Hepatocyte (in vitro differentiated cells): ENCODE results near the gene RIOX2. TPM values are rescaled to one million over a fixed set of nuclear protein-coding genes. Genes with fewer than 3 reads are reported as not detected.

Source experiments
- DNase-seq: peaks from one replicate; pipeline ENCODE4 v3.0.0-alpha.2; 2016; ENCODE audit warnings: low spot score
- H2AFZ ChIP-seq: fragments of 200-600 bp; sonication (generic); 2 replicates; pipeline ENCODE4 v1.6.0; 2016; ENCODE audit warnings: antibody characterized with exemption, mild to moderate bottlenecking
- H3K27ac ChIP-seq: fragments of 200-600 bp; sonication (generic); 2 replicates; pipeline ENCODE4 v1.5.1; 2016; ENCODE audit warnings: mild to moderate bottlenecking
- H3K27me3 ChIP-seq: fragments of 200-600 bp; sonication (generic); 2 replicates; pipeline ENCODE4 v1.6.1; 2016
- H3K36me3 ChIP-seq: fragments of 200-600 bp; sonication (generic); replicated peaks from 2 replicates; pipeline ENCODE4 v1.5.1; 2016; ENCODE audit warnings: low read depth; ENCODE audit not compliant: insufficient read depth
- H3K4me1 ChIP-seq: fragments of 200-600 bp; sonication (generic); 2 replicates; pipeline ENCODE4 v1.5.1; 2016; ENCODE audit warnings: mild to moderate bottlenecking, moderate library complexity; ENCODE audit not compliant: insufficient read depth
- H3K4me2 ChIP-seq: fragments of 200-600 bp; sonication (generic); 2 replicates; pipeline ENCODE4 v1.6.0; 2016
- H3K4me3 ChIP-seq: fragments of 200-600 bp; sonication (generic); 2 replicates; pipeline ENCODE4 v1.5.1; 2016; ENCODE audit warnings: mild to moderate bottlenecking
- H3K79me2 ChIP-seq: fragments of 200-600 bp; sonication (generic); 2 replicates; pipeline ENCODE4 v1.6.0; 2017; ENCODE audit warnings: mild to moderate bottlenecking
- H3K9me2 ChIP-seq: fragments of 200-600 bp; sonication (generic); replicated peaks from 2 replicates; pipeline ENCODE4 v1.6.0; 2017; ENCODE audit warnings: mild to moderate bottlenecking; ENCODE audit not compliant: insufficient read depth
- H3K9me3 ChIP-seq: fragments of 200-600 bp; sonication (generic); 2 replicates; pipeline ENCODE4 v1.5.1; 2016; ENCODE audit warnings: low read depth, mild to moderate bottlenecking
- H4K20me1 ChIP-seq: fragments of 200-600 bp; sonication (generic); 2 replicates; pipeline ENCODE4 v1.6.0; 2016; ENCODE audit warnings: mild to moderate bottlenecking; ENCODE audit not compliant: insufficient read depth, poor library complexity, severe bottlenecking
- EZH2 ChIP-seq: fragments of 200-600 bp; sonication (generic); IDR thresholded peaks from 2 replicates; pipeline ENCODE4 v1.6.1; 2016; ENCODE audit warnings: antibody characterized with exemption, mild to moderate bottlenecking, borderline replicate concordance
- EZH2phosphoT487 ChIP-seq: fragments of 200-600 bp; sonication (generic); IDR thresholded peaks from one replicate; pipeline ENCODE4 v1.6.1; 2018; ENCODE audit warnings: antibody characterized with exemption, mild to moderate bottlenecking, low read depth, moderate library complexity; ENCODE audit not compliant: unreplicated experiment, severe bottlenecking
- WGBS: methylation state at CpG from one replicate; pipeline ENCODE4 v1.1.6; 2016; ENCODE audit warnings: low lambda C conversion rate; ENCODE audit errors: missing lambda C conversion rate; 5-methylcytosine and 5-hydroxymethylcytosine counted together
- polyA plus RNA-seq: library from polyadenylated mRNA; unstranded; fragments of >200 nt; fragmentation: Nextera tagmentation; extraction: Ambion mirVana; gene quantifications from 2 replicates; pipeline ENCODE4 v1.2.1, GENCODE V29; 2016
- total RNA-seq: library from RNA; depleted of rRNA; stranded (reverse); fragments of >200 nt; gene quantifications from 2 replicates; pipeline ENCODE4 v1.2.3, GENCODE V29; 2014
- TF ChIP-seq, protein P1 (sequence below): fragments of 200-600 bp; sonication (generic); IDR thresholded peaks from 2 replicates; pipeline ENCODE4 v1.5.1; 2016; ENCODE audit warnings: antibody characterized with exemption, mild to moderate bottlenecking; ENCODE audit not compliant: poor library complexity

The RIOX2 gene
- 26.0 and 26.2 TPM in 2 replicates for total RNA-seq
- 14.7 and 15.5 TPM in 2 replicates for polyA plus RNA-seq

DNA sequence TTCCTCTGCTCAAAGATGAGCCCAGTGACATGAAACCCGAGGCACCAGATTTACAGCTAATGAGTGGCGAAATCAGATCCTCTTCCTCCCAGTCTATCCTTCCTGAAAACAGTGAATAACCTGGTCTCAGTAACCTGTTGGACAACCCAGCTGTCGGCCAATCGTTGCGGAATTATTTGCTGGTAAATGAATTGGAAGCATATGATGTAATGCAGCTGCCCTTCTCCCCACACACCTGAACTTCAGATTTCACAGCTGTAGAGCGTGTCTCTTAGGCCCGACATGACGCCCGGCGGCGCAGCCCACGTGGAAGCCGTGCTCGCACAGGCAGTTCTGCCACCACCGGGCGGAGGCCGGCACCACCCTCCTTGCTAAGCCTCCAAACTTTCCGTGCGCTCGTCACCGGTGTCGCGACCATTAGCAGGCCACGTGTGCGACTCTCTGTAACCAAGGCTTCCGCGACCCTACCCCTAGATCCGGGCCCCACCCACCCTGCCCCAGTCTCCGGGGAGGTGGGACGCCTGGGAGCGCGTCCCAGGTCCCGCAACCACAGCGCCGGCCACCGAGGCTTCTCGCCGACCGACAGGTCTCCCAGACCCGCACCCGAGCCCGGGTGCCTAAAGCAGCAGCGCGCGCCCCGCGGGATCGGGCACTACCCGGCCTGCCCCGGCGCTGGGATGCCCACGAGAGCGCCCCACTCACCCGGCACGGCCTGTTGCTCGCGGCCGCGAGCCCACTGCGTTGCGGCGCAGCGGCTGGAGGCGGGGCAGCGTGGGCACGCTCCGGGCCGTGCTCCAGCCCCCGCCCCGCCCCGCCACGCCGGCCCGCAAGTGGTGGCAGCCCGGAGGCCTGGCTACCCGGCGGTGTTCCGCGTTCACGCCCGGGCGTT, at the start of gene RIOX2:
TSS of gene RIOX2 (minus strand) at position 753 of the 889 bp plus-strand sequence. CDS start 4,838 bp downstream, outside the sequence.
- WGBS: 2% methylated on average over 65 of the region's 82 CpGs
- DNase-seq: peak; percentile 87
- Histone ChIP-seq H3K36me3 (no peaks in the 10 kb centered on the region), H3K27ac (peak within 1 kb of the TSS; percentile 86), H3K4me2 (peak within 1 kb of the TSS; percentile 92), H3K79me2 (peaks cover 40% of the 10 kb centered on the region), H3K4me3 (peak within 1 kb of the TSS; percentile 84), H3K9me2 (no peaks in the 10 kb centered on the region), H3K4me1 (peaks cover 14% of the 10 kb centered on the region), H3K9me3 (no peaks in the 10 kb centered on the region), H4K20me1 (no peaks in the 10 kb centered on the region), H2AFZ (peak within 1 kb of the TSS; percentile 87), H3K27me3 (no peaks in the 10 kb centered on the region)
- TF ChIP-seq EZH2 (no peak), EZH2phosphoT487 (no peak)
- TF ChIP-seq, protein P1, sequence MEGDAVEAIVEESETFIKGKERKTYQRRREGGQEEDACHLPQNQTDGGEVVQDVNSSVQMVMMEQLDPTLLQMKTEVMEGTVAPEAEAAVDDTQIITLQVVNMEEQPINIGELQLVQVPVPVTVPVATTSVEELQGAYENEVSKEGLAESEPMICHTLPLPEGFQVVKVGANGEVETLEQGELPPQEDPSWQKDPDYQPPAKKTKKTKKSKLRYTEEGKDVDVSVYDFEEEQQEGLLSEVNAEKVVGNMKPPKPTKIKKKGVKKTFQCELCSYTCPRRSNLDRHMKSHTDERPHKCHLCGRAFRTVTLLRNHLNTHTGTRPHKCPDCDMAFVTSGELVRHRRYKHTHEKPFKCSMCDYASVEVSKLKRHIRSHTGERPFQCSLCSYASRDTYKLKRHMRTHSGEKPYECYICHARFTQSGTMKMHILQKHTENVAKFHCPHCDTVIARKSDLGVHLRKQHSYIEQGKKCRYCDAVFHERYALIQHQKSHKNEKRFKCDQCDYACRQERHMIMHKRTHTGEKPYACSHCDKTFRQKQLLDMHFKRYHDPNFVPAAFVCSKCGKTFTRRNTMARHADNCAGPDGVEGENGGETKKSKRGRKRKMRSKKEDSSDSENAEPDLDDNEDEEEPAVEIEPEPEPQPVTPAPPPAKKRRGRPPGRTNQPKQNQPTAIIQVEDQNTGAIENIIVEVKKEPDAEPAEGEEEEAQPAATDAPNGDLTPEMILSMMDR: no peak

DNA sequence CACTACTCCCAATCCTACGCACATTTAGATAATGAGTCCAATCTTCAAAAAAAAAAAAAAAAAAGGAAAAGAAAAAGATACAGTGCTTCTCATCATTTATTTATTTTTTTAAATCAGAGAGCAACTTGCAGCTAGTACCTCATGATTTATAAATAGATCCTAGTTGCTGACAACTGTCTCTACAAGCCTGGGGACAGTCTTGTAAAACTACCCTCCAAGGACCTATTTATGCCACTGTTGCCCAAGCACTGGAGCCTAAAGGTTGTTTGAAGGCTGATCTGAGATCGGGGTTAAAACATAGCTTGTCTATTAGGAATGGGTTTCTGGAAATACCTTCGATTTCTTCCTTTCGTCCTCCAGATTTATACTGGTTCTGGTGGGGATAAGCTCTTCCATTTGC, 48.2 kb upstream of the RIOX2 start:
- no peak for TF ChIP-seq EZH2phosphoT487
- TF ChIP-seq, protein P1: no peak
- no peak for TF ChIP-seq EZH2

DNA sequence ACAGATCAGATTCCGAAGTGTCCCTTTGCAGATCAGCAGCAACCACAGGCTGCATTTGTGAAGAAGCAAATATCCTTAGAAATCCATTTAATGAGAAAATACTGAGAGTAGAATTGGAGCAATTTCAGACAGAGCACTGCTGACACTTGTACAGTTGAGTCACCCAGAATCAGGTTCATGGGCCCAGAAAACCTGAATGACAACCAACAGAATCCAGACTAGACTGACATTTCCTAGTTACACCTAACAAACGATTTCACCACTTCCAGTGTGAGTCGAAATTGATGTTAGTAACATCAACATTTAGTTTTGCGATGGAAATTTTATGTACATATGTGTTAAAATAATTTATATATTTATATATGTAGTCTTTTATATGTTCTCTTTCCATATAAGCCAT, 46.1 kb upstream of the RIOX2 start:
- Histone ChIP-seq H3K9me2 (no peaks in the 10 kb centered on the region), H3K27me3 (no peaks in the 10 kb centered on the region), H3K27ac (no peak overlapping the region), H2AFZ (no peak overlapping the region), H3K9me3 (no peaks in the 10 kb centered on the region), H3K4me1 (peaks cover 16% of the 10 kb centered on the region), H4K20me1 (no peaks in the 10 kb centered on the region), H3K4me2 (no peak overlapping the region), H3K4me3 (no peak overlapping the region), H3K36me3 (no peaks in the 10 kb centered on the region), H3K79me2 (no peaks in the 10 kb centered on the region)
- 94% methylated on average over 4 of the region's 4 CpGs for WGBS
- no peak for DNase-seq
- TF ChIP-seq EZH2: no peak
- TF ChIP-seq, protein P1: no peak
- no peak for TF ChIP-seq EZH2phosphoT487

More for the DNA sequence above, 48.2 kb upstream of the RIOX2 start:
- H3K27me3 ChIP-seq: no peaks in the 10 kb centered on the region
- no peak overlapping the region for H2AFZ ChIP-seq
- H3K79me2 ChIP-seq: no peaks in the 10 kb centered on the region
- no peak for DNase-seq
- no peak overlapping the region for H3K27ac ChIP-seq
- peaks cover 8% of the 10 kb centered on the region for H3K4me1 ChIP-seq
- H3K9me3 ChIP-seq: no peaks in the 10 kb centered on the region
- H3K36me3 ChIP-seq: no peaks in the 10 kb centered on the region
- no peaks in the 10 kb centered on the region for H3K9me2 ChIP-seq
- no peak overlapping the region for H3K4me2 ChIP-seq
- 92% methylated on average over 4 of the region's 4 CpGs for WGBS
- H4K20me1 ChIP-seq: no peaks in the 10 kb centered on the region
- no peak overlapping the region for H3K4me3 ChIP-seq
